Embryonic facial prominence (tissue), 1 donor: ENCODE measurements around the gene ADD3.

Experiments
- DNase-seq: peaks from one replicate; pipeline ENCODE4 v3.0.0-alpha.2; 2016; ENCODE audit errors: extremely low spot score

The ADD3 gene

GRCh38 chr10:110150981-110151380, 143.2 kb downstream of the ADD3 start:
- no peak for DNase-seq

- no peak for DNase-seq
Measured at GRCh38 chr10:110151467-110151866, 143.7 kb downstream of the ADD3 start.

GRCh38 chr10:110151971-110152370, 144.2 kb downstream of the ADD3 start:
- no peak for DNase-seq

GRCh38 chr10:110153396-110153795, 145.6 kb downstream of the ADD3 start:
- DNase-seq, result no peak

- DNase-seq, result no peak
Measured at GRCh38 chr10:110156046-110156445, 148.3 kb downstream of the ADD3 start.

GRCh38 chr10:110158051-110159005, 150.5 kb downstream of the ADD3 start:
- no peak for DNase-seq

- DNase-seq, result no peak
Measured at GRCh38 chr10:110160081-110160480, 152.3 kb downstream of the ADD3 start.

GRCh38 chr10:110160522-110160921, 152.7 kb downstream of the ADD3 start:
- no peak for DNase-seq

GRCh38 chr10:110162741-110163145, 155.0 kb downstream of the ADD3 start:
- DNase-seq, result no peak

GRCh38 chr10:110163192-110163773, 155.5 kb downstream of the ADD3 start:
- DNase-seq, result no peak

GRCh38 chr10:110163841-110164240, 156.1 kb downstream of the ADD3 start:
- no peak for DNase-seq

GRCh38 chr10:110165239-110165638, 157.5 kb downstream of the ADD3 start:
- DNase-seq, result no peak

- no peak for DNase-seq
Measured at GRCh38 chr10:110167149-110167548, 159.4 kb downstream of the ADD3 start.

GRCh38 chr10:110168601-110169481, 161.1 kb downstream of the ADD3 start:
- no peak for DNase-seq

- no peak for DNase-seq
Measured at GRCh38 chr10:110169586-110169985, 161.8 kb downstream of the ADD3 start.

GRCh38 chr10:110170142-110170971, 162.6 kb downstream of the ADD3 start:
- no peak for DNase-seq

GRCh38 chr10:110171032-110171431, 163.2 kb downstream of the ADD3 start:
- DNase-seq, result no peak

GRCh38 chr10:110172155-110172554, 164.4 kb downstream of the ADD3 start:
- no peak for DNase-seq

- DNase-seq, result no peak
Measured at GRCh38 chr10:110174201-110174600, 166.4 kb downstream of the ADD3 start.

GRCh38 chr10:110174816-110175215, 167.0 kb downstream of the ADD3 start:
- no peak for DNase-seq

- DNase-seq, result no peak
Measured at GRCh38 chr10:110175406-110175805, 167.6 kb downstream of the ADD3 start.
